K562 (cell line): ENCODE measurements around the gene IRAK2. TPM values are rescaled to one million over a fixed set of nuclear protein-coding genes. Genes with fewer than 3 reads are reported as not detected.

Experiments
- ATAC-seq: fragments of 200-7000 bp; cut with Tn5 transposase; 3 replicates; pipeline ENCODE4 v1.9.1; 2020; ENCODE audit warnings: moderate library complexity
- BruUV-seq: library from RNA; stranded (reverse); fragments of 400-500 nt; replicated peaks from 2 replicates; lab custom pipeline; 2021; lab: Mats Ljungman, UMichigan
- CTCF ChIA-PET: fragments of 300-600 bp; formaldehyde crosslinking; extraction: SDS; loops from one replicate; lab custom pipeline; 2021; ENCODE audit warnings: low intra/inter-chr PET ratio; lab: Yijun Ruan, JAX
- POLR2A ChIA-PET: fragments of 300-600, 350-650 bp; sonication (Branson Sonifier 250); formaldehyde crosslinking; extraction: SDS; loops from one replicate; lab custom pipeline; 2021; ENCODE audit warnings: antibody characterized with exemption, inconsistent platforms; lab: Yijun Ruan, JAX
- DNase-seq, 4 experiments: peaks; one replicate each; pipeline versions ENCODE4 v3.0.0 to v3.0.0-alpha.2; 2011 to 2018; ENCODE audit warnings: low spot score in 3 of 4, mixed read lengths in 3 of 4; ENCODE audit errors: extremely low read depth in 1 of 4
- FAIRE-seq: peaks from 2 replicates; lab custom pipeline; 2011; peaks lifted over from hg19 to GRCh38; lab: Jason Lieb, UNC
- H2AFZ ChIP-seq: 2 replicates; pipeline ENCODE4 v1.6.0; 2011; ENCODE audit warnings: low read depth, low read length, control low read depth, inconsistent platforms
- H3K27ac ChIP-seq: fragments of 200-600 bp; 3 replicates; pipeline ENCODE4 v1.8.0; 2011; ENCODE audit warnings: low read depth, mild to moderate bottlenecking, control low read depth, inconsistent platforms, low read length, moderate library complexity, mixed read lengths; ENCODE audit errors: extremely low read depth
- H3K27me3 ChIP-seq, 2 experiments: fragments of 300-600 bp in 1 of 2; 2 replicates in 1 of 2; 3 replicates in 1 of 2; pipeline versions ENCODE4 v1.6.0 to v1.8.0; 2011; ENCODE audit warnings: inconsistent platforms in 2 of 2, low read length in 2 of 2, mild to moderate bottlenecking in 1 of 2, mixed read lengths in 1 of 2, moderate library complexity in 1 of 2; ENCODE audit not compliant: control insufficient read depth in 2 of 2, insufficient read depth in 2 of 2
- H3K36me3 ChIP-seq: fragments of 300-600 bp; 3 replicates; pipeline ENCODE4 v1.8.0; 2011; ENCODE audit warnings: mild to moderate bottlenecking, low read length, inconsistent platforms; ENCODE audit not compliant: control insufficient read depth, insufficient read depth
- H3K4me1 ChIP-seq, 2 experiments: fragments of 200-600 bp in 1 of 2; replicated peaks in 1 of 2; 2 replicates in 1 of 2; 3 replicates in 1 of 2; pipeline versions ENCODE4 v1.5.1 to v1.8.0; 2011; ENCODE audit warnings: inconsistent platforms in 2 of 2, low read length in 2 of 2, mild to moderate bottlenecking in 1 of 2, mixed read lengths in 1 of 2, moderate library complexity in 1 of 2; ENCODE audit not compliant: control insufficient read depth in 2 of 2, insufficient read depth in 2 of 2
- H3K4me2 ChIP-seq: 2 replicates; pipeline ENCODE4 v1.6.1; 2011; ENCODE audit warnings: low read length, control low read depth, inconsistent platforms, mixed read lengths; ENCODE audit not compliant: insufficient read depth
- H3K4me3 ChIP-seq: fragments of 200-600 bp; sonication (generic), shearing (Covaris generic); 2 replicates; pipeline ENCODE4 v1.5.1; 2016; ENCODE audit warnings: control low read depth, inconsistent platforms
- H3K79me2 ChIP-seq: fragments of 200-600 bp; 3 replicates; pipeline ENCODE4 v1.8.0; 2011; ENCODE audit warnings: low read length, inconsistent platforms; ENCODE audit not compliant: control insufficient read depth, insufficient read depth
- H3K9ac ChIP-seq, 2 experiments: 2 replicates each; pipeline versions ENCODE4 v1.6.0 to v1.6.1; 2011; ENCODE audit warnings: low read depth in 2 of 2, low read length in 2 of 2, control low read depth in 1 of 2, inconsistent platforms in 1 of 2, mild to moderate bottlenecking in 1 of 2, mixed read lengths in 1 of 2; ENCODE audit not compliant: insufficient read depth in 1 of 2
- H3K9me1 ChIP-seq: one replicate; pipeline ENCODE4 v1.6.0; 2011; ENCODE audit warnings: inconsistent platforms, mild to moderate bottlenecking, low read length, moderate library complexity; ENCODE audit not compliant: control insufficient read depth, insufficient read depth
- H3K9me3 ChIP-seq: replicated peaks from 2 replicates; pipeline ENCODE4 v1.5.1; 2011; ENCODE audit warnings: low read depth, low read length, inconsistent platforms; ENCODE audit not compliant: control insufficient read depth, insufficient read depth
- H4K20me1 ChIP-seq: replicated peaks from 2 replicates; pipeline ENCODE4 v1.6.1; 2011; ENCODE audit warnings: low read length, inconsistent platforms, mixed read lengths; ENCODE audit not compliant: control insufficient read depth, insufficient read depth
- PHB2 ChIP-seq: fragments of 450-650 bp; IDR thresholded peaks from 2 replicates; pipeline ENCODE4 v1.6.1; 2017; ENCODE audit warnings: low read depth
- POLR2H ChIP-seq: IDR thresholded peaks from 2 replicates; pipeline ENCODE4 v1.6.1; 2016; ENCODE audit warnings: missing genetic modification characterization, low read depth, mild to moderate bottlenecking, control low read depth, missing compliant biosample characterization, moderate library complexity
- ZNF444 ChIP-seq: fragments of 250-450 bp; sonication (Bioruptor Pico); IDR thresholded peaks from 2 replicates; pipeline ENCODE4 v1.4.0; 2020; ENCODE audit warnings: mild to moderate bottlenecking, moderate library complexity
- WGBS: fragments of 100-300 bp; shearing (Covaris generic); methylation state at CpG from one replicate; pipeline ENCODE4 v1.1.6; 2016; ENCODE audit warnings: low coverage, mixed read lengths; ENCODE audit not compliant: insufficient coverage; ENCODE audit errors: missing lambda C conversion rate; 5-methylcytosine and 5-hydroxymethylcytosine counted together
- in situ Hi-C: fragments of 300-500 bp; cut with MboI; formaldehyde crosslinking; loops from 4 replicates; pipeline ENCODE4 v1.15.0; 2018; ENCODE audit warnings: inconsistent platforms, mixed read lengths
- intact Hi-C: fragments of 100-400 bp; cut with micrococcal nuclease; formaldehyde crosslinking; loops from 2 replicates; pipeline ENCODE4 v1.14.2; 2022
- polyA plus RNA-seq, 8 experiments: library from polyadenylated mRNA; depleted of rRNA in 4 of 8; stranded (reverse) in 5 of 8; unstranded in 3 of 8; fragments of >200 nt; fragmentation: Nextera tagmentation in 2 of 8; fragmentation: Illumina TruSeq in 1 of 8; extraction: Ambion mirVana in 2 of 8; extraction: Trizol in 1 of 8; gene quantifications; 2 replicates each; pipeline versions ENCODE4 v1.2.1 to v1.2.3, GENCODE V29; 2011 to 2014; ENCODE audit warnings: inconsistent platforms in 1 of 8, missing spikeins in 1 of 8
- total RNA-seq, 7 experiments: library from RNA; depleted of rRNA in 6 of 7; stranded (reverse); fragments of >200 nt in 6 of 7; fragmentation: Illumina TruSeq in 2 of 7; extraction: Trizol in 2 of 7; gene quantifications; 2 replicates each; pipeline versions ENCODE4 v1.2.1 to v1.2.3, GENCODE V29; 2011 to 2021; ENCODE audit warnings: low replicate concordance in 1 of 7
- TF ChIP-seq, protein P1 (sequence below): fragments of 450-650 bp; IDR thresholded peaks from 2 replicates; pipeline ENCODE4 v1.6.1; 2018; ENCODE audit not compliant: partially characterized antibody

The IRAK2 gene
- total and polyA plus RNA-seq, 9 of the 15 experiments (the other 6 are each of a cell fraction or from before 2014, with no cell fraction given), result 0.42 to 4.4 (median 2.7) TPM

DNA sequence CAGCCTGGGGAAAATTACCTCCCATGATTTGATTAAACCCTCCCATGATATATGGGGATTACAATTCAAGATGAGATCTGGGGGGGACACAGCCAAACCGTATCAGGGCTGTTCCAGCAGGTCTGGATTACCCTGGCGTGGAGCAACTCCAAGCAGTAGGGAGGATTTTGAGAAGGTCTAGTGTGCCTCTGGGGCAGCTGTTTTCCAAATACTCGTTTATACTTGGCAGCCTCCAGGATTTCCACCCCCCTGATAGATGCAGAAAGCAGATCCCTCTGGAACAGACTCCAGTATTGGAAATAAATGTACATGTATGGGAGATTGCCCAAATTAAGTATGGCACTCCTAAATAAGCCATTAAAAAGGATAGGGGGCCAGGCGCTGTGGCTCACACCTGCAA, 7.7 kb upstream of the IRAK2 start:
- Histone ChIP-seq H4K20me1 (no peaks in the 10 kb centered on the region), H3K4me3 (no peak overlapping the region), H3K36me3 (peaks cover 16% of the 10 kb centered on the region; the same call in 2 of the 3 replicates), H3K4me2 (no peak overlapping the region), H3K9ac (no peak overlapping the region), H3K27ac (no peak overlapping the region), H3K79me2 (no peaks in the 10 kb centered on the region), H3K27me3 (no peaks in the 10 kb centered on the region), H2AFZ (no peak overlapping the region), H3K4me1 (no peaks in the 10 kb centered on the region; a peak in 1 of 5 replicates), H3K9me3 (no peaks in the 10 kb centered on the region), H3K9me1 (no peaks in the 10 kb centered on the region)
- DNase-seq, result no peak
- POLR2A ChIA-PET, result no interaction called here
- TF ChIP-seq POLR2H (tag) (no peak), ZNF444 (CRISPR knock-in tag) (no peak), PHB2 (no peak)
- TF ChIP-seq, protein P1, sequence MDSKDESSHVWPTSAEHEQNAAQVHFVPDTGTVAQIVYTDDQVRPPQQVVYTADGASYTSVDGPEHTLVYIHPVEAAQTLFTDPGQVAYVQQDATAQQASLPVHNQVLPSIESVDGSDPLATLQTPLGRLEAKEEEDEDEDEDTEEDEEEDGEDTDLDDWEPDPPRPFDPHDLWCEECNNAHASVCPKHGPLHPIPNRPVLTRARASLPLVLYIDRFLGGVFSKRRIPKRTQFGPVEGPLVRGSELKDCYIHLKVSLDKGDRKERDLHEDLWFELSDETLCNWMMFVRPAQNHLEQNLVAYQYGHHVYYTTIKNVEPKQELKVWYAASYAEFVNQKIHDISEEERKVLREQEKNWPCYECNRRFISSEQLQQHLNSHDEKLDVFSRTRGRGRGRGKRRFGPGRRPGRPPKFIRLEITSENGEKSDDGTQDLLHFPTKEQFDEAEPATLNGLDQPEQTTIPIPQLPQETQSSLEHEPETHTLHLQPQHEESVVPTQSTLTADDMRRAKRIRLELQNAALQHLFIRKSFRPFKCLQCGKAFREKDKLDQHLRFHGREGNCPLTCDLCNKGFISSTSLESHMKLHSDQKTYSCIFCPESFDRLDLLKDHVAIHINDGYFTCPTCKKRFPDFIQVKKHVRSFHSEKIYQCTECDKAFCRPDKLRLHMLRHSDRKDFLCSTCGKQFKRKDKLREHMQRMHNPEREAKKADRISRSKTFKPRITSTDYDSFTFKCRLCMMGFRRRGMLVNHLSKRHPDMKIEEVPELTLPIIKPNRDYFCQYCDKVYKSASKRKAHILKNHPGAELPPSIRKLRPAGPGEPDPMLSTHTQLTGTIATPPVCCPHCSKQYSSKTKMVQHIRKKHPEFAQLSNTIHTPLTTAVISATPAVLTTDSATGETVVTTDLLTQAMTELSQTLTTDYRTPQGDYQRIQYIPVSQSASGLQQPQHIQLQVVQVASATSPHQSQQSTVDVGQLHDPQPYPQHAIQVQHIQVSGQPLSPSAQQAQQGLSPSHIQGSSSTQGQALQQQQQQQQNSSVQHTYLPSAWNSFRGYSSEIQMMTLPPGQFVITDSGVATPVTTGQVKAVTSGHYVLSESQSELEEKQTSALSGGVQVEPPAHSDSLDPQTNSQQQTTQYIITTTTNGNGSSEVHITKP, result peak; percentile 67
- CTCF ChIA-PET, result no interaction called here
- intact Hi-C loops (no loop called here), in situ Hi-C loops (no loop called here)
- ATAC-seq, result no peak
- FAIRE-seq, result no peak
- 46% methylated on average over 4 of the region's 4 CpGs for WGBS
- BruUV-seq, result no TSS peak
